ENCODE measurements around the gene SORCS2. TPM values are rescaled to one million over a fixed set of nuclear protein-coding genes. Genes with fewer than 3 reads are reported as not detected.

Gene SORCS2
- total RNA-seq, 1 experiment from 2014 or later, result not detected

DNA sequence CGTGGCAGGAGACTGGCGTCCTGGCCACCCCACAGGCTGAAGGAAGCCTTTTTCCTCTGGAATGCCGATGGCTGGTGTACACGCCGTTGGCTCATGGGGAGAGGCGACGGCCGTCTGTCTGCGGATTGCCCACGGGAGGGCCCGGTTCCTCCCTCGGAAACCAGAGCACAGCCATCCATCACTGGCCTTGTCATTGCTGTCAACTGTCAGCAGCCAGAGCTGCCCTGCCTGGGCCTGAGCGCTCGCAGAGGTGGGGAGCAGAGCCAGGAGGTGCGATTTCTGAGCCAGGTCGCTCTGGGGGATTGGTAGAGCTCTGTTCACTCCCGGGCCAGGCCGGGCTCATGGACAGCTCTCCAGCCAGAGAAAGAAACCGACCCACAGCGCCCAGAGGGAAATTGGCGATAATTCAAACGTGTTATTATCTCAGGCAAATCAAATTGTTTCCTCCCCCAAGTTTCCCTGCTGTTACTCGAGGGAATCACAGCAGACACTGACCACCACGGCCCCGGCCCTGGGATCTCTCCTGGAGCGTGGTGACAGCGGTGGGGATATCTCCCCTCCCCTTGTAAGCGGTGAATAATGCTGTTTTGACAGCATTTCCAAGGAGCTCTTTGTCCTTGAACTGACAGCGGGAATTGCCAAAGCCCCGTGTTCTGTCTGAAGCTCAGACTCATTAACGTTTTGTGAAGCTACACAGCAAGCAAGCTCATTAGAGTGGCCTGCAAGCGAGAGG is 463.3 kb downstream of the SORCS2 start:
- ChIA-PET CTCF (interaction anchor here (0.6 kb wide), 1 partner anchor 22 kb away, joined by 4 read pairs; no protein-coding TSS in a partner anchor), POLR2A (no interaction called here)
- no peaks in the 10 kb centered on the region for H3K36me3 Mint-ChIP-seq (ENCODE audit: insufficient read depth, unreplicated experiment)
- H3K27ac Mint-ChIP-seq (ENCODE audit: low read depth, unreplicated experiment), result no peak overlapping the region
- H3K4me3 Mint-ChIP-seq (ENCODE audit: unreplicated experiment), result no peak overlapping the region
- no peak for DNase-seq (ENCODE audit: unreplicated experiment)
- no peaks in the 10 kb centered on the region for H3K27me3 Mint-ChIP-seq (ENCODE audit: insufficient read depth, unreplicated experiment)
- TF ChIP-seq, protein P1, sequence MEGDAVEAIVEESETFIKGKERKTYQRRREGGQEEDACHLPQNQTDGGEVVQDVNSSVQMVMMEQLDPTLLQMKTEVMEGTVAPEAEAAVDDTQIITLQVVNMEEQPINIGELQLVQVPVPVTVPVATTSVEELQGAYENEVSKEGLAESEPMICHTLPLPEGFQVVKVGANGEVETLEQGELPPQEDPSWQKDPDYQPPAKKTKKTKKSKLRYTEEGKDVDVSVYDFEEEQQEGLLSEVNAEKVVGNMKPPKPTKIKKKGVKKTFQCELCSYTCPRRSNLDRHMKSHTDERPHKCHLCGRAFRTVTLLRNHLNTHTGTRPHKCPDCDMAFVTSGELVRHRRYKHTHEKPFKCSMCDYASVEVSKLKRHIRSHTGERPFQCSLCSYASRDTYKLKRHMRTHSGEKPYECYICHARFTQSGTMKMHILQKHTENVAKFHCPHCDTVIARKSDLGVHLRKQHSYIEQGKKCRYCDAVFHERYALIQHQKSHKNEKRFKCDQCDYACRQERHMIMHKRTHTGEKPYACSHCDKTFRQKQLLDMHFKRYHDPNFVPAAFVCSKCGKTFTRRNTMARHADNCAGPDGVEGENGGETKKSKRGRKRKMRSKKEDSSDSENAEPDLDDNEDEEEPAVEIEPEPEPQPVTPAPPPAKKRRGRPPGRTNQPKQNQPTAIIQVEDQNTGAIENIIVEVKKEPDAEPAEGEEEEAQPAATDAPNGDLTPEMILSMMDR (IDR thresholded peaks at IDR 0.05; ENCODE audit: unreplicated experiment), result no peak
- no TSS peak for BruUV-seq (replicated peaks)
- H3K9me3 Mint-ChIP-seq (ENCODE audit: unreplicated experiment), result no peaks in the 10 kb centered on the region
- intact Hi-C loops (cut with micrococcal nuclease), result no loop called here
- H3K4me1 Mint-ChIP-seq (ENCODE audit: insufficient read depth, unreplicated experiment), result peaks cover 17% of the 10 kb centered on the region

DNA sequence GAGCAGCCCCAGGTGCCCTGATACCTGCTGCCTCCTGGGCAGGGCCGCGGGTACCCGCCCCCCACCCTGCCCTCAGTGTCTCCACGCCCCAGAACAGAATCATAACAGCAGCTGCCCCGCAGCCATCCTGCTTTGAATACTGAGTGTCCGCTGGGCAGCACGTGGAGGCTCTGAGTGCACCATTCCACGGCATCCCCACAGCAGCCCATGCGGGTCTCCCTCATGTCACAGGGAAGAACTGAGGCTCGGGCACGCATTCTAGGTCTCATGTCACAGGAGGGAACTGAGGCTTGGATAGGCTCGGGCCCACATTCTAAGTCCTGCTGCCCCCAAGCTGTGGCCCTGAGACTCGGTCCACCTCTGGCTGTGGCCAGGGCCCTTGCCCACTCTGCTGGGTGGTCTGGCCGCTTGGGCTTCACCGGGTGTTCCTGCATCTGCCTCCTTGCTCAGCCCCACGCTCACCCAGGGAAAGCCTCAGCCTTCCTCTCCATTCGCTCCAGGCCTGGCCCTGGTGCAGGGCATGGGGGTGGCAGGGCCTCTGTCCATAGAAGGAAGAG is 464.0 kb downstream of the SORCS2 start:
- intact Hi-C loops (cut with micrococcal nuclease), result no loop called here
- ChIA-PET CTCF (interaction anchor here (0.6 to 0.7 kb wide), 2 partner anchors 21 to 44 kb away, joined by 3 to 4 read pairs; no protein-coding TSS in a partner anchor), POLR2A (no interaction called here)
- H3K4me3 Mint-ChIP-seq (ENCODE audit: unreplicated experiment), result no peak overlapping the region
- DNase-seq (ENCODE audit: unreplicated experiment), result no peak
- no peaks in the 10 kb centered on the region for H3K9me3 Mint-ChIP-seq (ENCODE audit: unreplicated experiment)
- no peaks in the 10 kb centered on the region for H3K36me3 Mint-ChIP-seq (ENCODE audit: insufficient read depth, unreplicated experiment)
- no peak overlapping the region for H3K27ac Mint-ChIP-seq (ENCODE audit: low read depth, unreplicated experiment)
- no peaks in the 10 kb centered on the region for H3K27me3 Mint-ChIP-seq (ENCODE audit: insufficient read depth, unreplicated experiment)
- no TSS peak for BruUV-seq (replicated peaks)
- H3K4me1 Mint-ChIP-seq (ENCODE audit: insufficient read depth, unreplicated experiment), result peaks cover 11% of the 10 kb centered on the region
- TF ChIP-seq, protein P1 (IDR thresholded peaks at IDR 0.05; ENCODE audit: unreplicated experiment), result no peak

DNA sequence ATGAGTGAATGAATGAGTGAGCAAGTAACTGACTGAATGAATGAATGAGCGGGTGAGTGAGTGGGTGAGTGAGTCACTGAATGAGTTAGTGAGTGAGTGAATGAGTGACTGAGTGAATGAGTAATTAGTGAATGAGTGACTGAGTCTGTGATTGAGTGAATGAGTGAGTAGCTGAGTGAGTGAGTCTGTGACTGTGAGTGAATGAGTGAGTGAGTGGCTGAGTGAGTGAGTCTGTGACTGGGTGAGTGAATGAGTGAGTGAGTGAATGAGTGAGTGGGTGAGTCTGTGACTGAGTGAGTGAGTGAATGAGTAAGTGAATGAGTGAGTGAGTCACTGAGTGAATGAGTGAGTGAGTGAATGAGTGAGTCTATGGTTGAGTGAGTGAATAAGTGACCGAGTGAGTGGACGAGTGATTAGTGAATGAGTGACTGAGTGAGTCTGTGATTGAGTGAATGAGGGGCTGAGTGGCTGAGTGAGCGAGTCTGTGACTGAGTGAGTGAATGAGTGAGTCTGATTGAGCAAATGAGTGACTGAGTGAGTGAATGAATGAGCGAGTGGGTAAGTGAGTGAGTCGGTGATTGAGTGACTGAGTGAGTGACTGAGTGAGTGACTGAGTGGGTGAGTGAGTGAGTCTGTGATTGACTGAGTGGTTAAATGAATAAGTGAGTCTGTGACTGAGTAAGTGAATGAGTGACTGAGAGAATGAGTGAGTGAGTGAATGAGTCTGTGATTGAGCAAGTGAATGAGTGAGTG is 465.4 kb downstream of the SORCS2 start:
- TF ChIP-seq, protein P1 (IDR thresholded peaks at IDR 0.05; ENCODE audit: unreplicated experiment), result no peak

More for the DNA sequence above, 465.4 kb downstream of the SORCS2 start:
- DNase-seq (ENCODE audit: unreplicated experiment), result no peak
- Mint-ChIP-seq H3K9me3 (ENCODE audit: unreplicated experiment) (no peaks in the 10 kb centered on the region), H3K36me3 (ENCODE audit: insufficient read depth, unreplicated experiment) (no peaks in the 10 kb centered on the region), H3K4me3 (ENCODE audit: unreplicated experiment) (no peak overlapping the region), H3K27ac (ENCODE audit: low read depth, unreplicated experiment) (no peak overlapping the region), H3K27me3 (ENCODE audit: insufficient read depth, unreplicated experiment) (peaks cover 4% of the 10 kb centered on the region), H3K4me1 (ENCODE audit: insufficient read depth, unreplicated experiment) (peaks cover under 1% of the 10 kb centered on the region)
- ChIA-PET POLR2A (interaction anchor here (0.6 kb wide), 1 partner anchor 49 kb away, joined by 3 read pairs; no protein-coding TSS in a partner anchor), CTCF (no interaction called here)
- no TSS peak for BruUV-seq (replicated peaks)
- intact Hi-C loops (cut with micrococcal nuclease), result no loop called here

Measured in MCF 10A (cell line).